Measurements from ENCODE around the gene VPS37B.

DNA sequence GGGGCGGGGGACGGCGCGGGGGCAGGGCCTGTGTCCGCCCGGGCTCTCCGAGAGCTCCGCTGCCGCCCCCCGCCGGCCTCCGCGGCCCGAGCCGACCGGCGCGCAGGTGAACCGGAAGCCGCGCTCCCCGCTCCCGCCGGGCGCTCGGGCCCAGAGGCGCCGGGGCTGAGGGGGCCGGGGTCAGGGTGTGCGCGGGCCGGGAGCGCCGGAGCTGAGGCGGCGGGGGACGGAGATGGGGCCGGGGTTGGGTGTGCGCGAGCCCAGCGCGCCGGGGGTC lies 60.2 kb downstream of the VPS37B start:
- TF ChIP-seq, protein P1, sequence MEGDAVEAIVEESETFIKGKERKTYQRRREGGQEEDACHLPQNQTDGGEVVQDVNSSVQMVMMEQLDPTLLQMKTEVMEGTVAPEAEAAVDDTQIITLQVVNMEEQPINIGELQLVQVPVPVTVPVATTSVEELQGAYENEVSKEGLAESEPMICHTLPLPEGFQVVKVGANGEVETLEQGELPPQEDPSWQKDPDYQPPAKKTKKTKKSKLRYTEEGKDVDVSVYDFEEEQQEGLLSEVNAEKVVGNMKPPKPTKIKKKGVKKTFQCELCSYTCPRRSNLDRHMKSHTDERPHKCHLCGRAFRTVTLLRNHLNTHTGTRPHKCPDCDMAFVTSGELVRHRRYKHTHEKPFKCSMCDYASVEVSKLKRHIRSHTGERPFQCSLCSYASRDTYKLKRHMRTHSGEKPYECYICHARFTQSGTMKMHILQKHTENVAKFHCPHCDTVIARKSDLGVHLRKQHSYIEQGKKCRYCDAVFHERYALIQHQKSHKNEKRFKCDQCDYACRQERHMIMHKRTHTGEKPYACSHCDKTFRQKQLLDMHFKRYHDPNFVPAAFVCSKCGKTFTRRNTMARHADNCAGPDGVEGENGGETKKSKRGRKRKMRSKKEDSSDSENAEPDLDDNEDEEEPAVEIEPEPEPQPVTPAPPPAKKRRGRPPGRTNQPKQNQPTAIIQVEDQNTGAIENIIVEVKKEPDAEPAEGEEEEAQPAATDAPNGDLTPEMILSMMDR (IDR thresholded peaks at IDR 0.05): no peak
- TF ChIP-seq POLR2A (IDR thresholded peaks at IDR 0.05): no peak
